Endothelial cell of umbilical vein (primary cell): ENCODE measurements around the gene CCDC85B. TPM values are rescaled to one million over a fixed set of nuclear protein-coding genes. Genes with fewer than 3 reads are reported as not detected.

ENCODE experiments used
- BruUV-seq: library from RNA; stranded (reverse); fragments of 400-500 nt; replicated peaks from 2 replicates; lab custom pipeline; 2021; lab: Mats Ljungman, UMichigan
- CTCF ChIA-PET: fragments of 300-600, 350-600 bp; sonication (Branson Sonifier 250); formaldehyde crosslinking; loops from one replicate; lab custom pipeline; 2021; ENCODE audit warnings: antibody characterized with exemption, inconsistent platforms; lab: Charles Lee
- POLR2A ChIA-PET: fragments of 300-600, 350-600 bp; sonication (Branson Sonifier 250); formaldehyde crosslinking; loops from one replicate; lab custom pipeline; 2021; ENCODE audit warnings: antibody characterized with exemption, inconsistent platforms; lab: Charles Lee
- DNase-seq: peaks from one replicate; pipeline ENCODE4 v3.0.0-alpha.2; 2011; ENCODE audit warnings: low read depth, low spot score
- FAIRE-seq: peaks from 2 replicates; lab custom pipeline; 2011; peaks lifted over from hg19 to GRCh38; lab: Jason Lieb, UNC
- H2AFZ ChIP-seq: 2 replicates; pipeline ENCODE4 v1.6.0; 2012; ENCODE audit warnings: low read depth, low read length, control low read depth, inconsistent platforms
- H3K27ac ChIP-seq: 2 replicates; pipeline ENCODE4 v1.5.1; 2011; ENCODE audit warnings: low read depth, mild to moderate bottlenecking, control low read depth, low read length, moderate library complexity; ENCODE audit not compliant: insufficient read depth
- H3K27me3 ChIP-seq, 2 experiments: 2 replicates each; pipeline versions ENCODE4 v1.6.0 to v1.6.1; 2011; ENCODE audit warnings: low read length in 2 of 2, mixed read lengths in 1 of 2; ENCODE audit not compliant: control insufficient read depth in 2 of 2, insufficient read depth in 2 of 2
- H3K36me3 ChIP-seq, 2 experiments: 2 replicates in 1 of 2; 3 replicates in 1 of 2; pipeline ENCODE4 v1.5.1; 2011; ENCODE audit warnings: low read length in 2 of 2, mild to moderate bottlenecking in 1 of 2, moderate library complexity in 1 of 2; ENCODE audit not compliant: control insufficient read depth in 2 of 2, insufficient read depth in 2 of 2; ENCODE audit errors: extremely low read depth in 1 of 2
- H3K4me1 ChIP-seq: 3 replicates; pipeline ENCODE4 v1.5.1; 2011; ENCODE audit warnings: mild to moderate bottlenecking, low read length; ENCODE audit not compliant: control insufficient read depth, insufficient read depth; ENCODE audit errors: extremely low read depth
- H3K4me2 ChIP-seq: 2 replicates; pipeline ENCODE4 v1.6.1; 2011; ENCODE audit warnings: low read length, control low read depth, mixed read lengths; ENCODE audit not compliant: insufficient read depth
- H3K4me3 ChIP-seq, 3 experiments: fragments of 200-600 bp in 1 of 3; sonication (generic), shearing (Covaris generic) in 1 of 3; replicated peaks in 1 of 3; 2 replicates each; pipeline ENCODE4 v1.5.1; 2011 to 2016; ENCODE audit warnings: control low read depth in 3 of 3, low read length in 3 of 3, mild to moderate bottlenecking in 2 of 3, inconsistent platforms in 1 of 3, low read depth in 1 of 3, moderate library complexity in 1 of 3; ENCODE audit not compliant: insufficient read depth in 1 of 3
- H3K79me2 ChIP-seq: 2 replicates; pipeline ENCODE4 v1.6.0; 2012; ENCODE audit warnings: low read length, inconsistent platforms; ENCODE audit not compliant: control insufficient read depth, insufficient read depth
- H3K9ac ChIP-seq: replicated peaks from 2 replicates; pipeline ENCODE3; 2011; ENCODE audit warnings: low read length, control low read depth; ENCODE audit not compliant: insufficient read depth; ENCODE audit errors: extremely low read depth
- H3K9me1 ChIP-seq: replicated peaks from 3 replicates; pipeline ENCODE4 v1.6.0; 2011; ENCODE audit warnings: mild to moderate bottlenecking, low read length; ENCODE audit not compliant: control insufficient read depth, insufficient read depth; ENCODE audit errors: extremely low read depth
- H3K9me3 ChIP-seq: replicated peaks from 2 replicates; pipeline ENCODE4 v1.5.1; 2012; ENCODE audit warnings: low read length, inconsistent platforms; ENCODE audit not compliant: control insufficient read depth, insufficient read depth
- H4K20me1 ChIP-seq: replicated peaks from 2 replicates; pipeline ENCODE3; 2011; ENCODE audit warnings: mild to moderate bottlenecking, low read length; ENCODE audit not compliant: control insufficient read depth, insufficient read depth; ENCODE audit errors: extremely low read depth
- EZH2 ChIP-seq: IDR thresholded peaks from 2 replicates; pipeline ENCODE4 v1.6.1; 2012; ENCODE audit warnings: borderline replicate concordance, low read depth, mild to moderate bottlenecking, moderate library complexity, low read length, inconsistent platforms; ENCODE audit not compliant: severe bottlenecking
- FOS ChIP-seq: IDR thresholded peaks from 2 replicates; pipeline ENCODE4 v1.6.1; 2011; ENCODE audit warnings: mild to moderate bottlenecking, low read length, moderate library complexity, borderline replicate concordance; ENCODE audit not compliant: insufficient read depth
- GATA2 ChIP-seq: IDR thresholded peaks from 2 replicates; pipeline ENCODE4 v1.7.0; 2011; ENCODE audit warnings: low read depth, mild to moderate bottlenecking, moderate library complexity, mixed read lengths, low read length; ENCODE audit not compliant: insufficient read length, insufficient read depth
- JUN ChIP-seq: IDR thresholded peaks from 2 replicates; pipeline ENCODE4 v1.6.1; 2011; ENCODE audit warnings: borderline replicate concordance, low read depth; ENCODE audit not compliant: insufficient read length, insufficient read depth
- MYC ChIP-seq: IDR thresholded peaks from one replicate; pipeline ENCODE4 v1.6.1; 2011; ENCODE audit warnings: mild to moderate bottlenecking, low read depth, low read length
- POLR2A ChIP-seq: IDR thresholded peaks from 2 replicates; pipeline ENCODE4 v1.6.1; 2012; ENCODE audit warnings: low read depth, mild to moderate bottlenecking, control low read depth, low read length
- POLR2AphosphoS5 ChIP-seq: IDR thresholded peaks from 2 replicates; pipeline ENCODE4 v1.6.1; 2012; ENCODE audit warnings: low read depth, mild to moderate bottlenecking, control low read depth, low read length, moderate library complexity; ENCODE audit not compliant: insufficient read depth
- dilution Hi-C: fragments of 300-500 bp; cut with MboI; formaldehyde crosslinking; loops from one replicate; pipeline ENCODE4 v1.15.0; 2019; ENCODE audit warnings: low sequenced_read_pairs; ENCODE audit not compliant: extremely low pct_ligation_motif_present
- intact Hi-C: fragments of 100-400 bp; cut with micrococcal nuclease; formaldehyde crosslinking; loops from one replicate; pipeline ENCODE4 v1.10.0; 2022
- polyA plus RNA-seq, 4 experiments: library from polyadenylated mRNA; depleted of rRNA in 3 of 4; stranded (reverse) in 3 of 4; unstranded in 1 of 4; fragments of >200 nt; gene quantifications; 2 replicates each; pipeline versions ENCODE4 v1.2.1 to v1.2.3, GENCODE V29; 2011 to 2012; ENCODE audit warnings: missing spikeins in 1 of 4
- total RNA-seq: library from RNA; stranded (reverse); gene quantifications from 2 replicates; pipeline ENCODE4 v1.2.3, GENCODE V29; 2021
- TF ChIP-seq, protein P1 (sequence below), 2 donors: IDR thresholded peaks; 1 replicate in 1 of 2; 2 replicates in 1 of 2; pipeline ENCODE4 v1.5.1; 2011; ENCODE audit warnings: low read length in 2 of 2, mild to moderate bottlenecking in 2 of 2, moderate library complexity in 2 of 2, control low read depth in 1 of 2, inconsistent platforms in 1 of 2, low read depth in 1 of 2; ENCODE audit not compliant: insufficient read depth in 1 of 2; ENCODE audit errors: extremely low read depth in 1 of 2

The CCDC85B gene
- total and polyA plus RNA-seq, 2 donors (not counting 3 experiments of a cell fraction or from before 2014, with no cell fraction given): 105 to 107 TPM

GRCh38 chr11:65859812-65860277 lies 30.6 kb upstream of the CCDC85B start:
- ChIA-PET CTCF (interaction anchor here (0.5 to 4.8 kb wide), 26 partner anchors 10 to 222 kb away, joined by 3 to 73 read pairs (median 4); partner anchors contain the start of genes AP5B1, CCDC85B, CTSW and EFEMP2), POLR2A (interaction anchor here (0.6 to 5.4 kb wide), 10 partner anchors 8 to 260 kb away, joined by 3 to 67 read pairs (median 4); partner anchors contain the start of genes CCDC85B, FIBP and KAT5)
- Histone ChIP-seq H3K27me3 (no peaks in the 10 kb centered on the region), H3K4me1 (peaks cover 41% of the 10 kb centered on the region), H3K9me3 (no peaks in the 10 kb centered on the region), H3K79me2 (peaks cover 64% of the 10 kb centered on the region), H3K4me2 (peak overlapping the region; percentile 56), H3K9ac (peak overlapping the region; percentile 75), H3K27ac (peak overlapping the region; percentile 77), H3K9me1 (no peaks in the 10 kb centered on the region), H3K4me3 (peak overlapping the region in 2 of 3 experiments; percentile 71 to 76), H3K36me3 (peaks cover 21 to 31% of the 10 kb centered on the region in 2 experiments), H4K20me1 (peaks cover 4% of the 10 kb centered on the region), H2AFZ (peak overlapping the region; percentile 30)
- TF ChIP-seq EZH2 (no peak), FOS (no peak), JUN (no peak), GATA2 (no peak), POLR2AphosphoS5 (no peak), POLR2A (no peak), MYC (no peak)
- TF ChIP-seq, protein P1, sequence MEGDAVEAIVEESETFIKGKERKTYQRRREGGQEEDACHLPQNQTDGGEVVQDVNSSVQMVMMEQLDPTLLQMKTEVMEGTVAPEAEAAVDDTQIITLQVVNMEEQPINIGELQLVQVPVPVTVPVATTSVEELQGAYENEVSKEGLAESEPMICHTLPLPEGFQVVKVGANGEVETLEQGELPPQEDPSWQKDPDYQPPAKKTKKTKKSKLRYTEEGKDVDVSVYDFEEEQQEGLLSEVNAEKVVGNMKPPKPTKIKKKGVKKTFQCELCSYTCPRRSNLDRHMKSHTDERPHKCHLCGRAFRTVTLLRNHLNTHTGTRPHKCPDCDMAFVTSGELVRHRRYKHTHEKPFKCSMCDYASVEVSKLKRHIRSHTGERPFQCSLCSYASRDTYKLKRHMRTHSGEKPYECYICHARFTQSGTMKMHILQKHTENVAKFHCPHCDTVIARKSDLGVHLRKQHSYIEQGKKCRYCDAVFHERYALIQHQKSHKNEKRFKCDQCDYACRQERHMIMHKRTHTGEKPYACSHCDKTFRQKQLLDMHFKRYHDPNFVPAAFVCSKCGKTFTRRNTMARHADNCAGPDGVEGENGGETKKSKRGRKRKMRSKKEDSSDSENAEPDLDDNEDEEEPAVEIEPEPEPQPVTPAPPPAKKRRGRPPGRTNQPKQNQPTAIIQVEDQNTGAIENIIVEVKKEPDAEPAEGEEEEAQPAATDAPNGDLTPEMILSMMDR (IDR thresholded peaks at IDR 0.05; ENCODE audit: extremely low read depth in 1 of 2, insufficient read depth in 1 of 2, low read depth in 1 of 2, low read length in 2 of 2): no peak
- FAIRE-seq (no peak), DNase-seq (no peak)
- intact Hi-C loops: loop anchor here (1.0 to 2.0 kb wide), 6 partner anchors 12 to 207 kb away; partner anchors contain the start of genes EFEMP2, FIBP, SART1 and SF3B2
- dilution Hi-C loops: no loop called here
- BruUV-seq: TSS peak; percentile 35
